Hepatocyte (in vitro differentiated cells): ENCODE measurements around the gene ADAM11.

Experiments used
- CTCF ChIP-seq: fragments of 200-600 bp; sonication (generic); IDR thresholded peaks from 2 replicates; pipeline ENCODE4 v1.5.1; 2016; ENCODE audit warnings: antibody characterized with exemption, mild to moderate bottlenecking; ENCODE audit not compliant: poor library complexity
- EZH2 ChIP-seq: fragments of 200-600 bp; sonication (generic); IDR thresholded peaks from 2 replicates; pipeline ENCODE4 v1.6.1; 2016; ENCODE audit warnings: antibody characterized with exemption, mild to moderate bottlenecking, borderline replicate concordance
- EZH2phosphoT487 ChIP-seq: fragments of 200-600 bp; sonication (generic); IDR thresholded peaks from one replicate; pipeline ENCODE4 v1.6.1; 2018; ENCODE audit warnings: antibody characterized with exemption, mild to moderate bottlenecking, low read depth, moderate library complexity; ENCODE audit not compliant: unreplicated experiment, severe bottlenecking

GRCh38 chr17:44773140-44773539 is 14.4 kb downstream of the ADAM11 start:
- no peak for TF ChIP-seq CTCF
- TF ChIP-seq EZH2 = no peak
- TF ChIP-seq EZH2phosphoT487 = no peak
